Neutrophil (primary cell): ENCODE measurements around the gene GAREM1.

Source experiments
- H3K27ac ChIP-seq: fragments of 200-600 bp; sonication (generic); 2 replicates; pipeline ENCODE4 v1.5.1; 2016; ENCODE audit warnings: mild to moderate bottlenecking, moderate library complexity
- H3K27me3 ChIP-seq: fragments of 200-600 bp; sonication (generic); 2 replicates; pipeline ENCODE4 v1.6.0; 2016; ENCODE audit warnings: mild to moderate bottlenecking
- H3K36me3 ChIP-seq: fragments of 200-600 bp; sonication (generic); 2 replicates; pipeline ENCODE4 v1.5.1; 2017
- H3K4me1 ChIP-seq, 2 experiments: fragments of 200-600 bp in 1 of 2; sonication (generic) in 1 of 2; 1 replicate in 1 of 2; 2 replicates in 1 of 2; pipeline versions ENCODE4 v1.5.1 to v1.6.1; 2013 to 2016; ENCODE audit warnings: low read depth in 1 of 2, low read length in 1 of 2, mild to moderate bottlenecking in 1 of 2, moderate library complexity in 1 of 2; ENCODE audit not compliant: control insufficient read depth in 1 of 2, insufficient read depth in 1 of 2
- H3K4me3 ChIP-seq, 2 experiments: fragments of 200-600 bp in 1 of 2; sonication (generic) in 1 of 2; 1 replicate in 1 of 2; 2 replicates in 1 of 2; pipeline ENCODE4 v1.5.1; 2013 to 2016; ENCODE audit warnings: low read depth in 1 of 2, low read length in 1 of 2, mild to moderate bottlenecking in 1 of 2, moderate library complexity in 1 of 2
- H3K9me3 ChIP-seq: fragments of 200-600 bp; sonication (generic); 2 replicates; pipeline ENCODE4 v1.5.1; 2016
- CTCF ChIP-seq: fragments of 200-600 bp; sonication (generic); IDR thresholded peaks from 2 replicates; pipeline ENCODE4 v1.5.1; 2016; ENCODE audit warnings: antibody characterized with exemption

Gene GAREM1

GRCh38 chr18:32431753-32432152 lies 38.9 kb downstream of the GAREM1 start:
- H3K4me1 ChIP-seq = no peaks in the 10 kb centered on the region
- H3K36me3 ChIP-seq = no peaks in the 10 kb centered on the region
- H3K27ac ChIP-seq = no peak overlapping the region
- H3K4me3 ChIP-seq = no peak overlapping the region
- TF ChIP-seq CTCF = no peak
- no peaks in the 10 kb centered on the region for H3K9me3 ChIP-seq
- no peaks in the 10 kb centered on the region for H3K27me3 ChIP-seq

GRCh38 chr18:32429402-32429801 lies 41.3 kb downstream of the GAREM1 start:
- no peak overlapping the region for H3K27ac ChIP-seq
- no peak for TF ChIP-seq CTCF
- H3K27me3 ChIP-seq = no peaks in the 10 kb centered on the region
- no peaks in the 10 kb centered on the region for H3K4me1 ChIP-seq
- no peaks in the 10 kb centered on the region for H3K9me3 ChIP-seq
- no peak overlapping the region for H3K4me3 ChIP-seq
- H3K36me3 ChIP-seq = no peaks in the 10 kb centered on the region

- TF ChIP-seq CTCF = no peak
- no peaks in the 10 kb centered on the region for H3K9me3 ChIP-seq
- no peaks in the 10 kb centered on the region for H3K4me1 ChIP-seq
- H3K36me3 ChIP-seq = no peaks in the 10 kb centered on the region
- no peaks in the 10 kb centered on the region for H3K27me3 ChIP-seq
- no peak overlapping the region for H3K4me3 ChIP-seq
- H3K27ac ChIP-seq = no peak overlapping the region
Measured at GRCh38 chr18:32427084-32427900, 43.4 kb downstream of the GAREM1 start.

- Histone ChIP-seq H3K9me3 (no peaks in the 10 kb centered on the region), H3K36me3 (no peaks in the 10 kb centered on the region), H3K4me1 (no peaks in the 10 kb centered on the region), H3K27ac (no peak overlapping the region), H3K27me3 (no peaks in the 10 kb centered on the region), H3K4me3 (no peak overlapping the region)
- TF ChIP-seq CTCF = no peak
Measured at GRCh38 chr18:32425466-32425865, 45.2 kb downstream of the GAREM1 start.

- Histone ChIP-seq H3K27me3 (no peaks in the 10 kb centered on the region), H3K4me3 (no peak overlapping the region), H3K4me1 (no peaks in the 10 kb centered on the region), H3K9me3 (no peaks in the 10 kb centered on the region), H3K27ac (no peak overlapping the region), H3K36me3 (no peaks in the 10 kb centered on the region)
- TF ChIP-seq CTCF = no peak
Measured at GRCh38 chr18:32424696-32425095, 46.0 kb downstream of the GAREM1 start.
